Mammary epithelial cell (primary cell): ENCODE measurements around the gene AGBL5.

Experiments
- CTCF ChIP-seq, 2 donors: IDR thresholded peaks in 1 of 2; conservative IDR thresholded peaks in 1 of 2; 2 replicates each; pipeline ENCODE4 v1.5.1; 2011 to 2012; ENCODE audit warnings: inconsistent platforms in 2 of 2, low read length in 2 of 2, mild to moderate bottlenecking in 2 of 2, control low read depth in 1 of 2, low read depth in 1 of 2; ENCODE audit not compliant: insufficient read depth in 1 of 2; ENCODE audit errors: extremely low read depth in 1 of 2
- EZH2 ChIP-seq: IDR thresholded peaks from 2 replicates; pipeline ENCODE4 v1.6.1; 2012; ENCODE audit warnings: low read length, inconsistent platforms, borderline replicate concordance

- TF ChIP-seq CTCF (conservative IDR thresholded peaks at IDR 0.05 in 1 of 2, IDR thresholded peaks at IDR 0.05 in 1 of 2; ENCODE audit: extremely low read depth in 1 of 2, insufficient read depth in 1 of 2, low read depth in 1 of 2, low read length in 2 of 2): no peak
- no peak for TF ChIP-seq EZH2
Measured at GRCh38 chr2:27073782-27074181, 22.3 kb downstream of the AGBL5 start.
